ENCODE data around the gene MYT1. TPM values are rescaled to one million over a fixed set of nuclear protein-coding genes. Genes with fewer than 3 reads are reported as not detected.

The MYT1 gene
- total RNA-seq, 1 experiment from 2014 or later = not detected

GRCh38 chr20:64166721-64167615 is 2.7 kb downstream of the MYT1 start:
- no peak for TF ChIP-seq CTCF (IDR thresholded peaks at IDR 0.05; ENCODE audit: unreplicated experiment)
- no peak overlapping the region for H3K4me3 Mint-ChIP-seq (ENCODE audit: unreplicated experiment)
- no peak for DNase-seq (ENCODE audit: unreplicated experiment)
- no peak overlapping the region for H3K27ac Mint-ChIP-seq (ENCODE audit: low read depth, unreplicated experiment)
- no peaks in the 10 kb centered on the region for H3K36me3 Mint-ChIP-seq (ENCODE audit: insufficient read depth, unreplicated experiment)
- CTCF ChIA-PET = interaction anchor here (0.5 kb wide), 1 partner anchor 175 kb away, joined by 3 read pairs; no protein-coding TSS in a partner anchor
- intact Hi-C loops (cut with micrococcal nuclease) = no loop called here
- BruUV-seq (replicated peaks) = no TSS peak
- H3K27me3 Mint-ChIP-seq (ENCODE audit: insufficient read depth, unreplicated experiment) = peaks cover 86% of the 10 kb centered on the region
- POLR2A ChIA-PET = interaction anchor here (0.6 kb wide), 1 partner anchor 26 kb away, joined by 4 read pairs; no protein-coding TSS in a partner anchor
- H3K4me1 Mint-ChIP-seq (ENCODE audit: insufficient read depth, unreplicated experiment) = no peaks in the 10 kb centered on the region
- no peaks in the 10 kb centered on the region for H3K9me3 Mint-ChIP-seq (ENCODE audit: unreplicated experiment)

- Mint-ChIP-seq H3K9me3 (ENCODE audit: unreplicated experiment) (no peaks in the 10 kb centered on the region), H3K36me3 (ENCODE audit: insufficient read depth, unreplicated experiment) (no peaks in the 10 kb centered on the region), H3K4me3 (ENCODE audit: unreplicated experiment) (no peak overlapping the region), H3K27me3 (ENCODE audit: insufficient read depth, unreplicated experiment) (peaks cover 83% of the 10 kb centered on the region), H3K4me1 (ENCODE audit: insufficient read depth, unreplicated experiment) (no peaks in the 10 kb centered on the region), H3K27ac (ENCODE audit: low read depth, unreplicated experiment) (no peak overlapping the region)
- intact Hi-C loops (cut with micrococcal nuclease) = no loop called here
- BruUV-seq (replicated peaks) = no TSS peak
- DNase-seq (ENCODE audit: unreplicated experiment) = no peak
- ChIA-PET CTCF (no interaction called here), POLR2A (no interaction called here)
- no peak for TF ChIP-seq CTCF (IDR thresholded peaks at IDR 0.05; ENCODE audit: unreplicated experiment)
These were observed 3.4 kb downstream of the MYT1 start for GRCh38 chr20:64167676-64168075.

- ChIA-PET CTCF (interaction anchor here (0.7 kb wide), 1 partner anchor 36 kb away, joined by 3 read pairs; no protein-coding TSS in a partner anchor), POLR2A (no interaction called here)
- BruUV-seq (replicated peaks) = no TSS peak
- Mint-ChIP-seq H3K9me3 (ENCODE audit: unreplicated experiment) (no peaks in the 10 kb centered on the region), H3K4me3 (ENCODE audit: unreplicated experiment) (no peak overlapping the region), H3K27me3 (ENCODE audit: insufficient read depth, unreplicated experiment) (peaks cover 83% of the 10 kb centered on the region), H3K36me3 (ENCODE audit: insufficient read depth, unreplicated experiment) (no peaks in the 10 kb centered on the region), H3K27ac (ENCODE audit: low read depth, unreplicated experiment) (no peak overlapping the region), H3K4me1 (ENCODE audit: insufficient read depth, unreplicated experiment) (no peaks in the 10 kb centered on the region)
- no peak for DNase-seq (ENCODE audit: unreplicated experiment)
- no peak for TF ChIP-seq CTCF (IDR thresholded peaks at IDR 0.05; ENCODE audit: unreplicated experiment)
- intact Hi-C loops (cut with micrococcal nuclease) = no loop called here
These were observed 4.3 kb downstream of the MYT1 start for GRCh38 chr20:64168381-64169090.

GRCh38 chr20:64169091-64169560 is 4.9 kb downstream of the MYT1 start:
- Mint-ChIP-seq H3K36me3 (ENCODE audit: insufficient read depth, unreplicated experiment) (no peaks in the 10 kb centered on the region), H3K27me3 (ENCODE audit: insufficient read depth, unreplicated experiment) (peaks cover 80% of the 10 kb centered on the region), H3K4me3 (ENCODE audit: unreplicated experiment) (no peak overlapping the region), H3K27ac (ENCODE audit: low read depth, unreplicated experiment) (no peak overlapping the region), H3K4me1 (ENCODE audit: insufficient read depth, unreplicated experiment) (no peaks in the 10 kb centered on the region), H3K9me3 (ENCODE audit: unreplicated experiment) (no peaks in the 10 kb centered on the region)
- no TSS peak for BruUV-seq (replicated peaks)
- no peak for DNase-seq (ENCODE audit: unreplicated experiment)
- intact Hi-C loops (cut with micrococcal nuclease) = no loop called here
- ChIA-PET POLR2A (no interaction called here), CTCF (interaction anchor here (0.6 to 0.7 kb wide), 2 partner anchors 9 to 35 kb away, joined by 3 read pairs; no protein-coding TSS in a partner anchor)
- TF ChIP-seq CTCF (IDR thresholded peaks at IDR 0.05; ENCODE audit: unreplicated experiment) = no peak

All from MCF 10A (cell line).